ENCODE measurements around the gene NRXN2.

NRXN2 gene

GRCh38 chr11:64757549-64758329 lies 34.7 kb upstream of the NRXN2 start:
- Histone ChIP-seq H3K4me3 (ENCODE audit: low read depth, low read length) (no peak overlapping the region), H3K27me3 (ENCODE audit: control insufficient read depth, insufficient read depth, low read length) (no peaks in the 10 kb centered on the region), H3K9me3 (ENCODE audit: control insufficient read depth, insufficient read depth, low read length) (no peaks in the 10 kb centered on the region), H3K36me3 (ENCODE audit: control insufficient read depth, insufficient read depth, low read length) (peaks cover 3% of the 10 kb centered on the region), H3K9ac (ENCODE audit: low read depth, low read length) (no peak overlapping the region), H3K4me1 (ENCODE audit: control insufficient read depth, insufficient read depth, low read length) (peaks cover 13% of the 10 kb centered on the region)

- no peaks in the 10 kb centered on the region for H3K9me3 ChIP-seq (ENCODE audit: control insufficient read depth, insufficient read depth, low read length)
- H3K27me3 ChIP-seq (ENCODE audit: control insufficient read depth, insufficient read depth, low read length): no peaks in the 10 kb centered on the region
- peaks cover 8% of the 10 kb centered on the region for H3K4me1 ChIP-seq (ENCODE audit: control insufficient read depth, insufficient read depth, low read length)
- H3K9ac ChIP-seq (ENCODE audit: low read depth, low read length): no peak overlapping the region
- no peak overlapping the region for H3K4me3 ChIP-seq (ENCODE audit: low read depth, low read length)
- H3K36me3 ChIP-seq (ENCODE audit: control insufficient read depth, insufficient read depth, low read length): no peaks in the 10 kb centered on the region
Measured at GRCh38 chr11:64755681-64756361, 32.8 kb upstream of the NRXN2 start.

- Histone ChIP-seq H3K4me1 (ENCODE audit: control insufficient read depth, insufficient read depth, low read length) (peaks cover 3% of the 10 kb centered on the region), H3K9me3 (ENCODE audit: control insufficient read depth, insufficient read depth, low read length) (no peaks in the 10 kb centered on the region), H3K4me3 (ENCODE audit: low read depth, low read length) (no peak overlapping the region), H3K27me3 (ENCODE audit: control insufficient read depth, insufficient read depth, low read length) (no peaks in the 10 kb centered on the region), H3K9ac (ENCODE audit: low read depth, low read length) (no peak overlapping the region), H3K36me3 (ENCODE audit: control insufficient read depth, insufficient read depth, low read length) (no peaks in the 10 kb centered on the region)
Measured at GRCh38 chr11:64754919-64755662, 32.1 kb upstream of the NRXN2 start.

GRCh38 chr11:64754124-64754918 lies 31.3 kb upstream of the NRXN2 start:
- H3K4me1 ChIP-seq (ENCODE audit: control insufficient read depth, insufficient read depth, low read length): peaks cover 2% of the 10 kb centered on the region
- no peaks in the 10 kb centered on the region for H3K27me3 ChIP-seq (ENCODE audit: control insufficient read depth, insufficient read depth, low read length)
- no peak overlapping the region for H3K4me3 ChIP-seq (ENCODE audit: low read depth, low read length)
- no peaks in the 10 kb centered on the region for H3K36me3 ChIP-seq (ENCODE audit: control insufficient read depth, insufficient read depth, low read length)
- H3K9me3 ChIP-seq (ENCODE audit: control insufficient read depth, insufficient read depth, low read length): no peaks in the 10 kb centered on the region
- H3K9ac ChIP-seq (ENCODE audit: low read depth, low read length): no peak overlapping the region

- Histone ChIP-seq H3K9ac (ENCODE audit: low read depth, low read length) (no peak overlapping the region), H3K4me1 (ENCODE audit: control insufficient read depth, insufficient read depth, low read length) (peaks cover 2% of the 10 kb centered on the region), H3K9me3 (ENCODE audit: control insufficient read depth, insufficient read depth, low read length) (no peaks in the 10 kb centered on the region), H3K36me3 (ENCODE audit: control insufficient read depth, insufficient read depth, low read length) (no peaks in the 10 kb centered on the region), H3K27me3 (ENCODE audit: control insufficient read depth, insufficient read depth, low read length) (no peaks in the 10 kb centered on the region), H3K4me3 (ENCODE audit: low read depth, low read length) (no peak overlapping the region)
Measured at GRCh38 chr11:64753380-64754123, 30.6 kb upstream of the NRXN2 start.

GRCh38 chr11:64753019-64753379 lies 30.0 kb upstream of the NRXN2 start:
- no peak overlapping the region for H3K4me3 ChIP-seq (ENCODE audit: low read depth, low read length)
- no peak overlapping the region for H3K9ac ChIP-seq (ENCODE audit: low read depth, low read length)
- H3K9me3 ChIP-seq (ENCODE audit: control insufficient read depth, insufficient read depth, low read length): no peaks in the 10 kb centered on the region
- no peaks in the 10 kb centered on the region for H3K36me3 ChIP-seq (ENCODE audit: control insufficient read depth, insufficient read depth, low read length)
- H3K4me1 ChIP-seq (ENCODE audit: control insufficient read depth, insufficient read depth, low read length): peaks cover 2% of the 10 kb centered on the region
- no peaks in the 10 kb centered on the region for H3K27me3 ChIP-seq (ENCODE audit: control insufficient read depth, insufficient read depth, low read length)

- Histone ChIP-seq H3K9ac (ENCODE audit: low read depth, low read length) (no peak overlapping the region), H3K27me3 (ENCODE audit: control insufficient read depth, insufficient read depth, low read length) (no peaks in the 10 kb centered on the region), H3K4me1 (ENCODE audit: control insufficient read depth, insufficient read depth, low read length) (peaks cover 2% of the 10 kb centered on the region), H3K36me3 (ENCODE audit: control insufficient read depth, insufficient read depth, low read length) (no peaks in the 10 kb centered on the region), H3K9me3 (ENCODE audit: control insufficient read depth, insufficient read depth, low read length) (no peaks in the 10 kb centered on the region), H3K4me3 (ENCODE audit: low read depth, low read length) (no peak overlapping the region)
Measured at GRCh38 chr11:64752175-64752970, 29.4 kb upstream of the NRXN2 start.

- no peaks in the 10 kb centered on the region for H3K36me3 ChIP-seq (ENCODE audit: control insufficient read depth, insufficient read depth, low read length)
- H3K9me3 ChIP-seq (ENCODE audit: control insufficient read depth, insufficient read depth, low read length): no peaks in the 10 kb centered on the region
- peaks cover 2% of the 10 kb centered on the region for H3K4me1 ChIP-seq (ENCODE audit: control insufficient read depth, insufficient read depth, low read length)
- H3K9ac ChIP-seq (ENCODE audit: low read depth, low read length): no peak overlapping the region
- H3K27me3 ChIP-seq (ENCODE audit: control insufficient read depth, insufficient read depth, low read length): no peaks in the 10 kb centered on the region
- H3K4me3 ChIP-seq (ENCODE audit: low read depth, low read length): no peak overlapping the region
Measured at GRCh38 chr11:64751580-64751979, 28.6 kb upstream of the NRXN2 start.

- H3K9ac ChIP-seq (ENCODE audit: low read depth, low read length): no peak overlapping the region
- H3K4me1 ChIP-seq (ENCODE audit: control insufficient read depth, insufficient read depth, low read length): peaks cover 2% of the 10 kb centered on the region
- H3K27me3 ChIP-seq (ENCODE audit: control insufficient read depth, insufficient read depth, low read length): no peaks in the 10 kb centered on the region
- H3K9me3 ChIP-seq (ENCODE audit: control insufficient read depth, insufficient read depth, low read length): no peaks in the 10 kb centered on the region
- H3K4me3 ChIP-seq (ENCODE audit: low read depth, low read length): no peak overlapping the region
- H3K36me3 ChIP-seq (ENCODE audit: control insufficient read depth, insufficient read depth, low read length): no peaks in the 10 kb centered on the region
Measured at GRCh38 chr11:64751136-64751535, 28.1 kb upstream of the NRXN2 start.

GRCh38 chr11:64750361-64751054 lies 27.5 kb upstream of the NRXN2 start:
- Histone ChIP-seq H3K9ac (ENCODE audit: low read depth, low read length) (no peak overlapping the region), H3K36me3 (ENCODE audit: control insufficient read depth, insufficient read depth, low read length) (no peaks in the 10 kb centered on the region), H3K9me3 (ENCODE audit: control insufficient read depth, insufficient read depth, low read length) (no peaks in the 10 kb centered on the region), H3K4me1 (ENCODE audit: control insufficient read depth, insufficient read depth, low read length) (peaks cover 2% of the 10 kb centered on the region), H3K27me3 (ENCODE audit: control insufficient read depth, insufficient read depth, low read length) (no peaks in the 10 kb centered on the region), H3K4me3 (ENCODE audit: low read depth, low read length) (no peak overlapping the region)

Data from iPS-15b (cell line).